Osteoblast (primary cell): ENCODE results near the gene CHMP4B. TPM values are rescaled to one million over a fixed set of nuclear protein-coding genes. Genes with fewer than 3 reads are reported as not detected.
A peak's percentile ranks its signal among the peaks of the same experiment; 100 is the strongest.

Experiments used
- DNase-seq: peaks from one replicate; pipeline ENCODE4 v3.0.0; 2011; ENCODE audit warnings: low spot score, mixed read lengths; ENCODE audit not compliant: insufficient read length; ENCODE audit errors: missing footprints
- H2AFZ ChIP-seq: 2 replicates; pipeline ENCODE4 v1.6.0; 2011; ENCODE audit warnings: mild to moderate bottlenecking, low read length
- H3K27ac ChIP-seq: 2 replicates; pipeline ENCODE4 v1.5.1; 2011; ENCODE audit warnings: mild to moderate bottlenecking, low read depth, low read length, moderate library complexity
- H3K27me3 ChIP-seq: 2 replicates; pipeline ENCODE4 v1.6.0; 2012; ENCODE audit warnings: mild to moderate bottlenecking, control low read depth, inconsistent platforms, low read length, moderate library complexity; ENCODE audit not compliant: insufficient read depth
- H3K36me3 ChIP-seq: 2 replicates; pipeline ENCODE4 v1.5.1; 2011; ENCODE audit warnings: mild to moderate bottlenecking, low read length, control low read depth, moderate library complexity; ENCODE audit not compliant: insufficient read depth
- H3K4me1 ChIP-seq: 2 replicates; pipeline ENCODE4 v1.5.1; 2011; ENCODE audit warnings: mild to moderate bottlenecking, low read length, control low read depth, moderate library complexity; ENCODE audit not compliant: insufficient read depth
- H3K4me2 ChIP-seq: 2 replicates; pipeline ENCODE4 v1.6.0; 2011; ENCODE audit warnings: mild to moderate bottlenecking, low read length; ENCODE audit not compliant: insufficient read depth
- H3K4me3 ChIP-seq: fragments of 200-600 bp; sonication (generic); 3 replicates; pipeline ENCODE4 v1.5.1; 2012; ENCODE audit warnings: mild to moderate bottlenecking, low read length, inconsistent platforms; ENCODE audit not compliant: insufficient read depth
- H3K79me2 ChIP-seq: 2 replicates; pipeline ENCODE4 v1.6.0; 2012; ENCODE audit warnings: mild to moderate bottlenecking, low read length, control low read depth, inconsistent platforms; ENCODE audit not compliant: insufficient read depth
- H3K9me3 ChIP-seq: 2 replicates; pipeline ENCODE4 v1.5.1; 2011; ENCODE audit warnings: low read depth, low read length, control low read depth
- H4K20me1 ChIP-seq: 2 replicates; pipeline ENCODE4 v1.6.0; 2012; ENCODE audit warnings: mild to moderate bottlenecking, low read length, control low read depth; ENCODE audit not compliant: insufficient read depth
- CTCF ChIP-seq: IDR thresholded peaks from 2 replicates; pipeline ENCODE4 v1.5.1; 2011; ENCODE audit warnings: mild to moderate bottlenecking, low read depth, low read length, moderate library complexity; ENCODE audit errors: extremely low read depth
- total RNA-seq: library from RNA; depleted of rRNA; stranded (reverse); fragments of >200 nt; gene quantifications from 2 replicates; pipeline ENCODE4 v1.2.3, GENCODE V29; 2012

Gene CHMP4B
- total RNA-seq, 1 donor, result 40.9 TPM

GRCh38 chr20:33889312-33889711 lies 78.2 kb downstream of the CHMP4B start:
- H3K4me1 ChIP-seq, result peaks cover 14% of the 10 kb centered on the region

DNA sequence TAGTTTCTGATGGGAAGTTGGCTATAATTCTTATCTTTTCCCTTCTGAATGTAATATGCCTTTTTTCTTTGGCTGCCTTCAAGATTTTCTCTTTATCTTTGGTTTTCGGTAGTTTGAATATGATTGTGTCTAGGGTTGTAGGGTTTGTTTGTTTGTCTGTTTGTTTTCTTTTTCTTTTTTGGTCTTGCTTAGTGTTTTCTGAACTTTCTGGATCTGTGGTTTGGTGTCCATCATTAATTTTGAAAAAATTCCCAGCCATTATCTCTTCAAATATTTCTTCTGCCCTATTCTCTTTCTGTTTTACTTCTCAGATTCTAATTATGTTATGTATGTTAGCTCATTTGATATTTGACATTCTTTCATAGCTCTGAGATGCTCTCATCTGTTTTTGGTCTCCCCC lies 79.4 kb downstream of the CHMP4B start:
- no peak overlapping the region for H3K4me2 ChIP-seq
- H3K9me3 ChIP-seq, result no peaks in the 10 kb centered on the region
- TF ChIP-seq CTCF, result no peak
- no peak overlapping the region for H3K4me3 ChIP-seq
- H3K79me2 ChIP-seq, result no peaks in the 10 kb centered on the region
- H2AFZ ChIP-seq, result no peak overlapping the region
- no peaks in the 10 kb centered on the region for H4K20me1 ChIP-seq
- H3K4me1 ChIP-seq, result peaks cover 22% of the 10 kb centered on the region
- H3K27ac ChIP-seq, result no peak overlapping the region
- H3K36me3 ChIP-seq, result no peaks in the 10 kb centered on the region
- no peak for DNase-seq
- H3K27me3 ChIP-seq, result no peaks in the 10 kb centered on the region

More at GRCh38 chr20:33889312-33889711, 78.2 kb downstream of the CHMP4B start:
- no peak overlapping the region for H3K27ac ChIP-seq
- H3K4me2 ChIP-seq, result no peak overlapping the region
- H3K9me3 ChIP-seq, result no peaks in the 10 kb centered on the region
- H3K79me2 ChIP-seq, result no peaks in the 10 kb centered on the region
- no peaks in the 10 kb centered on the region for H4K20me1 ChIP-seq
- H3K36me3 ChIP-seq, result no peaks in the 10 kb centered on the region
- H2AFZ ChIP-seq, result no peak overlapping the region
- H3K4me3 ChIP-seq, result no peak overlapping the region
- no peak for TF ChIP-seq CTCF
- H3K27me3 ChIP-seq, result no peaks in the 10 kb centered on the region
- DNase-seq, result no peak

DNA sequence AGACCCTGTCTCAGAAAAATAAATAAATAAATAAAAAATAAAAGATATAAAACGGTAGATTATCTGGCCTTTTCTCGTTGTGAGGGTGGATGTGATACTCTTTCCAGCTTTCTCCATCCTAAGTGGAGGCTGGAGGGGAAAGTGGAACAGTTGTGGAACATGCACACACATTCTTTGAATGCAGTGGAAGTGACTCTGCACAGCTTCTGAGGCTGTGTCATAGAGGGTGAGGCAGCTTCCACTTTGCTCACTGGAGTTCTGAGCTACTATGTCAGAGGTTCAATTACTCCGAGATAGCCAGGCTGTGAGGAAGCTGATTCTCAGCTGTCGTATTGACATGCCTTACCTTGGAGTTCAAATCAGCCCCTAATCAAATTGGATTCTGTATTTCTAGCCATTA lies 82.2 kb downstream of the CHMP4B start:
- Histone ChIP-seq H2AFZ (no peak overlapping the region), H3K27me3 (no peaks in the 10 kb centered on the region), H3K9me3 (no peaks in the 10 kb centered on the region), H3K27ac (peak overlapping the region; percentile 62), H3K4me2 (no peak overlapping the region), H3K4me3 (no peak overlapping the region), H4K20me1 (no peaks in the 10 kb centered on the region), H3K79me2 (no peaks in the 10 kb centered on the region), H3K36me3 (no peaks in the 10 kb centered on the region), H3K4me1 (peaks cover 26% of the 10 kb centered on the region)
- peak; percentile 92 for DNase-seq
- no peak for TF ChIP-seq CTCF

DNA sequence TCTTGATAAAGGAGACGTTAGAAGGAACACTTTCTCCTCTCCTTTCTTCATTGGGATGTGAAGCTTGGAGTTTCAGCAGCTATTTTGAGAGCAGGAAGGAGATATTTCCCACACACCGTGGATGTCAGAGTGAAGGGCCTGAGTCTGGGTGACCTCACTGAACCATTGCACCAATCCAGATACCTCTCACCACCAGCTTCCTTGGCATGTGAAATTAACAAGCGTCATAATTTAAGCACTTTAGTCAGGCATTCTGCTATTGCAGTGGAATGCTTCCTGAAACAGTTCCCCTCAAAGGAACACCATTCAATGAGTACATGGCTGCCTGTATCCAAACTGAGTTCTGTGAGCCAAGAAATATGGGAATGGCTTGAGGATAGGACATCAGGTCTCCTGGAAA lies 83.7 kb downstream of the CHMP4B start:
- no peak for DNase-seq

More for the DNA sequence above, 83.7 kb downstream of the CHMP4B start:
- Histone ChIP-seq H3K4me2 (no peak overlapping the region), H3K27me3 (no peaks in the 10 kb centered on the region), H3K4me1 (peaks cover 26% of the 10 kb centered on the region), H3K9me3 (no peaks in the 10 kb centered on the region), H3K4me3 (no peak overlapping the region), H3K36me3 (no peaks in the 10 kb centered on the region), H3K27ac (peak overlapping the region; percentile 62), H4K20me1 (no peaks in the 10 kb centered on the region), H3K79me2 (no peaks in the 10 kb centered on the region), H2AFZ (peak overlapping the region; percentile 47)
- TF ChIP-seq CTCF, result no peak
